Calu3 (cell line): Measurements from ENCODE around the gene TBL1X. TPM values are rescaled to one million over a fixed set of nuclear protein-coding genes. Genes with fewer than 3 reads are reported as not detected.

Source experiments
- BruUV-seq: library from RNA; stranded (reverse); fragments of 400-500 nt; replicated peaks from 2 replicates; lab custom pipeline; 2021; lab: Mats Ljungman, UMichigan
- CTCF ChIA-PET: fragments of 300-600 bp; sonication (Branson Sonifier 250); formaldehyde crosslinking; loops from one replicate; lab custom pipeline; 2022; ENCODE audit warnings: antibody characterized with exemption; lab: Charles Lee
- DNase-seq: peaks from one replicate; pipeline ENCODE4 v3.0.0; 2022
- H3K27ac Mint-ChIP-seq: one replicate; pipeline ENCODE4 v1.8.0; 2022; ENCODE audit warnings: mixed read lengths; ENCODE audit not compliant: unreplicated experiment
- H3K27me3 Mint-ChIP-seq: one replicate; pipeline ENCODE4 v1.8.0; 2022; ENCODE audit warnings: mixed read lengths; ENCODE audit not compliant: unreplicated experiment
- H3K36me3 Mint-ChIP-seq: one replicate; pipeline ENCODE4 v1.8.0; 2022; ENCODE audit warnings: mild to moderate bottlenecking, moderate library complexity, mixed read lengths; ENCODE audit not compliant: insufficient read depth, unreplicated experiment
- H3K4me1 Mint-ChIP-seq: one replicate; pipeline ENCODE4 v1.8.0; 2022; ENCODE audit warnings: mild to moderate bottlenecking, low read depth, mixed read lengths; ENCODE audit not compliant: unreplicated experiment
- H3K4me3 Mint-ChIP-seq: one replicate; pipeline ENCODE4 v1.8.0; 2022; ENCODE audit warnings: mild to moderate bottlenecking, low read depth, moderate library complexity, mixed read lengths; ENCODE audit not compliant: unreplicated experiment
- H3K9me3 Mint-ChIP-seq: one replicate; pipeline ENCODE4 v1.8.0; 2022; ENCODE audit warnings: low read depth, mixed read lengths; ENCODE audit not compliant: unreplicated experiment
- intact Hi-C: fragments of 100-400 bp; cut with micrococcal nuclease; formaldehyde crosslinking; loops from one replicate; pipeline ENCODE4 v1.10.0; 2022; ENCODE audit not compliant: unreplicated experiment
- total RNA-seq: library from RNA; stranded (reverse); gene quantifications from 2 replicates; pipeline ENCODE4 v1.2.3, GENCODE V29; 2022
- TF ChIP-seq, protein P1 (sequence below): fragments of 200-600 bp; IDR thresholded peaks from one replicate; pipeline ENCODE4 v1.8.0; 2022; ENCODE audit warnings: antibody characterized with exemption; ENCODE audit not compliant: unreplicated experiment

TBL1X gene
- total RNA-seq, 1 experiment from 2014 or later: 25.0 TPM

DNA sequence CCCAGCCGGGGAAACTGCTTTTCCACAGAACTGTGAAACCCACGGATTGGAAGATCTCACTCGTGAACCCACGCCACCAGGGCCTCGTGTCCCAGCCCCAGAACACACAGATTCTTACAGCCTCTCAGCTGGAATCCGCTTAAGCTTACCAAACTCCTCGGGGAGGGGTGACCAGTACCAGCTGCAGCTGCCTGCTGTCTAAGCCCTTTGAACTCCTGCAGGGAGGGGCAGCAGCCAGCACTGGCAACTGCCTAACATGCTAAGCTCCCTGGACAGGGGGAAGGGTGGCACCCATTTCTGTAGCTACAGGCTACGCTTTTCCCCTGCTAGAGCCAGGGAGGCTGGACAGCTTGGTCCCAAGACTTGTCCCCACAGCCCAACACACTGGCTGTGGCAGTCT is 38.4 kb downstream of the TBL1X start:
- BruUV-seq: no TSS peak
- intact Hi-C loops: no loop called here

DNA sequence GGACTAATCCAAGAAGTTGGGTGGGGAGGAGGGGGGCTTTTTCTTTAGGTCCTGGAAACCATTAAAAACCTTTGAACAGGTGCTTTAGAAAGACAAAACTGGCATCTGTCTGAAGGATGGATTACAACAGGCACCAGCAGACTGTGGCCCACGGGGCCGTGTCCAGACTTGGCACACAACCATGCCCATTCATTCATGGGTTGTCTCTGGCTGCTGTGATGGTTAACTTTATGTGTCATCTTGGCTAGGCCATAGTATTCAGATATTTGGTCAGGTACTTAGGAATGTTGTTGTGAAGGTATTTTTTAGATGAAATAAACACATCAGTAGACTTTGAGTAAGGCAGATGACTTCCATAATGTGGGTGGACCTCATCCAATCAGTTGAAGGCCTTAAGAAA is 45.5 kb downstream of the TBL1X start:
- H3K4me3 Mint-ChIP-seq: no peak overlapping the region
- intact Hi-C loops: no loop called here
- DNase-seq: no peak
- BruUV-seq: no TSS peak
- TF ChIP-seq, protein P1, sequence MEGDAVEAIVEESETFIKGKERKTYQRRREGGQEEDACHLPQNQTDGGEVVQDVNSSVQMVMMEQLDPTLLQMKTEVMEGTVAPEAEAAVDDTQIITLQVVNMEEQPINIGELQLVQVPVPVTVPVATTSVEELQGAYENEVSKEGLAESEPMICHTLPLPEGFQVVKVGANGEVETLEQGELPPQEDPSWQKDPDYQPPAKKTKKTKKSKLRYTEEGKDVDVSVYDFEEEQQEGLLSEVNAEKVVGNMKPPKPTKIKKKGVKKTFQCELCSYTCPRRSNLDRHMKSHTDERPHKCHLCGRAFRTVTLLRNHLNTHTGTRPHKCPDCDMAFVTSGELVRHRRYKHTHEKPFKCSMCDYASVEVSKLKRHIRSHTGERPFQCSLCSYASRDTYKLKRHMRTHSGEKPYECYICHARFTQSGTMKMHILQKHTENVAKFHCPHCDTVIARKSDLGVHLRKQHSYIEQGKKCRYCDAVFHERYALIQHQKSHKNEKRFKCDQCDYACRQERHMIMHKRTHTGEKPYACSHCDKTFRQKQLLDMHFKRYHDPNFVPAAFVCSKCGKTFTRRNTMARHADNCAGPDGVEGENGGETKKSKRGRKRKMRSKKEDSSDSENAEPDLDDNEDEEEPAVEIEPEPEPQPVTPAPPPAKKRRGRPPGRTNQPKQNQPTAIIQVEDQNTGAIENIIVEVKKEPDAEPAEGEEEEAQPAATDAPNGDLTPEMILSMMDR: no peak
- H3K27ac Mint-ChIP-seq: no peak overlapping the region
- CTCF ChIA-PET: no interaction called here
- peaks cover 2% of the 10 kb centered on the region for H3K9me3 Mint-ChIP-seq
- H3K27me3 Mint-ChIP-seq: no peaks in the 10 kb centered on the region
- H3K36me3 Mint-ChIP-seq: no peaks in the 10 kb centered on the region
- H3K4me1 Mint-ChIP-seq: no peaks in the 10 kb centered on the region

More for the DNA sequence above, 38.4 kb downstream of the TBL1X start:
- H3K36me3 Mint-ChIP-seq: peaks cover 9% of the 10 kb centered on the region
- no peak overlapping the region for H3K4me3 Mint-ChIP-seq
- DNase-seq: no peak
- TF ChIP-seq, protein P1: no peak
- CTCF ChIA-PET: no interaction called here
- H3K27ac Mint-ChIP-seq: no peak overlapping the region
- no peaks in the 10 kb centered on the region for H3K27me3 Mint-ChIP-seq
- peaks cover 6% of the 10 kb centered on the region for H3K9me3 Mint-ChIP-seq
- no peaks in the 10 kb centered on the region for H3K4me1 Mint-ChIP-seq

DNA sequence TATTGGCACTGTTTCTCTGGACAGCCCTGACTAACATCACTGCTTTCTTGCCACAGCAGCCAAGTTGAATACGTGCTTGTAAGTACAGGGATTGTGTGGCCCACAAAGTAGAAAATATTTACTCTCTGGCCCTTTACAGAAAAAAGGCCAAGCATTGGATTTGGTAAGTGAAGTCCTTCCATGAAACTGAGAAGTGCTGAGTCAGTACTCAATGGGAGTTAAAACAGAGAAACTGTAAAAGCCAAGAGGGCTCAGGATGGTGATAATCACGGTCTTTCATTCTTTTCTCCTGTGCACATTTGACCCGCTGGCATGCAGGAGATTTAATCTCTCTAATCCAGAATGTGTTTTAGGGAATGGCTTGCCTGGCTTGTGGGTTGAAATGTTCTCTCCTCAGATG is 46.1 kb downstream of the TBL1X start:
- intact Hi-C loops: no loop called here
- H3K9me3 Mint-ChIP-seq: peaks cover 2% of the 10 kb centered on the region
- TF ChIP-seq, protein P1: no peak
- H3K4me1 Mint-ChIP-seq: no peaks in the 10 kb centered on the region
- no peak overlapping the region for H3K4me3 Mint-ChIP-seq
- H3K27me3 Mint-ChIP-seq: no peaks in the 10 kb centered on the region
- no TSS peak for BruUV-seq
- no peak for DNase-seq
- no peak overlapping the region for H3K27ac Mint-ChIP-seq
- H3K36me3 Mint-ChIP-seq: no peaks in the 10 kb centered on the region
- CTCF ChIA-PET: no interaction called here

DNA sequence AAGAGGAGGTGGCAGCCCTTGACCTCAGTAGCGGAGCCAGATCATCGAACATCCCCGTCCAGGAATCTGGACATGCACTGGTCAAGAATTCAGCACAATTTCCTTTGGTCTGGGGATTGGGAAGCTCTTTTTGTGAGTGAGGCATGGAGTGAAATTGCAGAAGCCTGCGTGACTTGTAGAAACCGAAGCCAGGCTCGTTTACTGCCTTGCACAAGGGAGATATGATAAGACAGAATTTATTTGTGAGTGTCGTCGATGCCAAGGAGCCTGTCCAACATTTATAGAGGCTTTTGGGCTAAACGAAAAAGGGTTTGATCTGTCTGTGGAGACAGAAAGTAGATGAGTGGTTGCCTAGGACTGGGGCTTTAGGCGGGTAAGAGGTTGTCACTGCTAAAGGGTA is 50.6 kb downstream of the TBL1X start:
- CTCF ChIA-PET: no interaction called here
- no peak for DNase-seq
- intact Hi-C loops: no loop called here
- no peaks in the 10 kb centered on the region for H3K4me1 Mint-ChIP-seq
- no TSS peak for BruUV-seq
- no peaks in the 10 kb centered on the region for H3K36me3 Mint-ChIP-seq
- no peak overlapping the region for H3K4me3 Mint-ChIP-seq
- TF ChIP-seq, protein P1: no peak
- no peak overlapping the region for H3K27ac Mint-ChIP-seq
- no peaks in the 10 kb centered on the region for H3K9me3 Mint-ChIP-seq
- no peaks in the 10 kb centered on the region for H3K27me3 Mint-ChIP-seq
